ENCODE results near the gene SMCO4.

DNA sequence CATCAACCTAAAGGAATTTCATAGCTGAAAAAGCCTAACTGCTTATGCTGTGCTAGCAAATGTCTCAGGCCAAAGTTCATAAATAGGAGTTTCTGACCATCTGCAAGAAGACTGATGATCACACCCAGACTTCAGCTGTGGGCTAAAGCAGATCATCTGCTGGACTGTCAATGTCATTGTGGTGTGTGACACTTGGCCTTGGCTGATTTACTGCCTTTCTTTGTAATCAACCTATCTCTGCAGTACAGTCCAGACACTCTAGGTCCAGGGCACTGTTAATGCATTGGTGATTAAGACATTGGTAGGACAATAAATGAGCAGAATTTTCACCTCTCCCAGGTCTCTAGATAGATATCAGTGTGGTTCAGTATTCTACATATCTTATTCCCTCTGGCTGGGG lies 40.3 kb upstream of the SMCO4 start:
- no peak for TF ChIP-seq EZH2phosphoT487 (IDR thresholded peaks at IDR 0.05; ENCODE audit: borderline replicate concordance, low read depth, low read length)
- TF ChIP-seq, protein P1, sequence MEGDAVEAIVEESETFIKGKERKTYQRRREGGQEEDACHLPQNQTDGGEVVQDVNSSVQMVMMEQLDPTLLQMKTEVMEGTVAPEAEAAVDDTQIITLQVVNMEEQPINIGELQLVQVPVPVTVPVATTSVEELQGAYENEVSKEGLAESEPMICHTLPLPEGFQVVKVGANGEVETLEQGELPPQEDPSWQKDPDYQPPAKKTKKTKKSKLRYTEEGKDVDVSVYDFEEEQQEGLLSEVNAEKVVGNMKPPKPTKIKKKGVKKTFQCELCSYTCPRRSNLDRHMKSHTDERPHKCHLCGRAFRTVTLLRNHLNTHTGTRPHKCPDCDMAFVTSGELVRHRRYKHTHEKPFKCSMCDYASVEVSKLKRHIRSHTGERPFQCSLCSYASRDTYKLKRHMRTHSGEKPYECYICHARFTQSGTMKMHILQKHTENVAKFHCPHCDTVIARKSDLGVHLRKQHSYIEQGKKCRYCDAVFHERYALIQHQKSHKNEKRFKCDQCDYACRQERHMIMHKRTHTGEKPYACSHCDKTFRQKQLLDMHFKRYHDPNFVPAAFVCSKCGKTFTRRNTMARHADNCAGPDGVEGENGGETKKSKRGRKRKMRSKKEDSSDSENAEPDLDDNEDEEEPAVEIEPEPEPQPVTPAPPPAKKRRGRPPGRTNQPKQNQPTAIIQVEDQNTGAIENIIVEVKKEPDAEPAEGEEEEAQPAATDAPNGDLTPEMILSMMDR (conservative IDR thresholded peaks at IDR 0.05; ENCODE audit: low read length), result no peak
